Hematopoietic multipotent progenitor cell treated with erythropoietin and hydrocortisone succinate and interleukin-3 and kit ligand, for 6 days (in vitro differentiated cells): Measurements from ENCODE around the gene F2.
A peak's percentile ranks its signal among the peaks of the same experiment; 100 is the strongest.

Experiments
- DNase-seq: peaks from one replicate; pipeline ENCODE4 v3.0.0-alpha.2; 2015

Gene F2

GRCh38 chr11:46718155-46719019 is 626 bp upstream of the F2 start:
- DNase-seq: peak; percentile 41

- DNase-seq: no peak
Observed at GRCh38 chr11:46719543-46720218, 668 bp downstream of the F2 start.

- DNase-seq: no peak
Observed at GRCh38 chr11:46721286-46721685, 2.3 kb downstream of the F2 start.

GRCh38 chr11:46722566-46723358 is 3.7 kb downstream of the F2 start:
- no peak for DNase-seq

GRCh38 chr11:46723359-46723680 is 4.3 kb downstream of the F2 start:
- no peak for DNase-seq

- DNase-seq: no peak
Observed at GRCh38 chr11:46724088-46724487, 5.1 kb downstream of the F2 start.

- no peak for DNase-seq
Observed at GRCh38 chr11:46725338-46726205, 6.6 kb downstream of the F2 start.

- DNase-seq: no peak
Observed at GRCh38 chr11:46726206-46726862, 7.3 kb downstream of the F2 start.

- DNase-seq: no peak
Observed at GRCh38 chr11:46727952-46728658, 9.1 kb downstream of the F2 start.

- DNase-seq: no peak
Observed at GRCh38 chr11:46728659-46729040, 9.6 kb downstream of the F2 start.

GRCh38 chr11:46729110-46730027 is 10.4 kb downstream of the F2 start:
- DNase-seq: no peak

- DNase-seq: no peak
Observed at GRCh38 chr11:46731545-46731944, 12.5 kb downstream of the F2 start.

GRCh38 chr11:46733234-46733633 is 14.2 kb downstream of the F2 start:
- no peak for DNase-seq

GRCh38 chr11:46736146-46736545 is 17.1 kb downstream of the F2 start:
- DNase-seq: no peak

- no peak for DNase-seq
Observed at GRCh38 chr11:46736615-46737014, 17.6 kb downstream of the F2 start.

- no peak for DNase-seq
Observed at GRCh38 chr11:46737699-46738098, 18.7 kb downstream of the F2 start.

GRCh38 chr11:46738887-46739286 is 19.9 kb downstream of the F2 start:
- DNase-seq: no peak

GRCh38 chr11:46741600-46742484 is 22.8 kb downstream of the F2 start:
- no peak for DNase-seq

- no peak for DNase-seq
Observed at GRCh38 chr11:46743043-46743442, 24.0 kb downstream of the F2 start.
